CD4-positive, alpha-beta memory T cell (primary cell): ENCODE results near the gene MEPCE. TPM values are rescaled to one million over a fixed set of nuclear protein-coding genes. Genes with fewer than 3 reads are reported as not detected.

ENCODE experiments used
- CTCF ChIA-PET: fragments of 350-600 bp; sonication (Branson Sonifier 250); formaldehyde crosslinking; loops from one replicate; lab custom pipeline; 2021; ENCODE audit warnings: inconsistent platforms; ENCODE audit not compliant: partially characterized antibody; lab: Charles Lee
- POLR2A ChIA-PET: fragments of 350-600 bp; sonication (Branson Sonifier 250); formaldehyde crosslinking; loops from one replicate; lab custom pipeline; 2021; ENCODE audit not compliant: partially characterized antibody; lab: Charles Lee
- DNase-seq, 5 donors: peaks; one replicate each; pipeline versions ENCODE4 v3.0.0 to v3.0.0-alpha.2; 2020 to 2022; ENCODE audit warnings: mixed read lengths in 1 of 5
- H3K27ac ChIP-seq: one replicate; pipeline ENCODE4 v1.7.0; 2013; ENCODE audit warnings: low read depth, low read length
- H3K27me3 ChIP-seq: 2 replicates; pipeline ENCODE4 v1.7.0; 2013; ENCODE audit warnings: mild to moderate bottlenecking, low read length, moderate library complexity; ENCODE audit not compliant: insufficient read depth
- H3K36me3 ChIP-seq: 2 replicates; pipeline ENCODE4 v1.7.0; 2013; ENCODE audit warnings: mild to moderate bottlenecking, low read length, moderate library complexity; ENCODE audit not compliant: insufficient read depth
- H3K4me1 ChIP-seq: 2 replicates; pipeline ENCODE4 v1.7.0; 2013; ENCODE audit warnings: mild to moderate bottlenecking, low read length, moderate library complexity; ENCODE audit not compliant: insufficient read depth
- H3K4me3 ChIP-seq, 2 donors: one replicate each; pipeline ENCODE4 v1.7.0; 2013; ENCODE audit warnings: low read length in 2 of 2, mild to moderate bottlenecking in 1 of 2
- H3K9me3 ChIP-seq, 2 donors: one replicate each; pipeline ENCODE4 v1.7.0; 2013; ENCODE audit warnings: low read length in 2 of 2, control low read depth in 1 of 2; ENCODE audit not compliant: control insufficient read depth in 1 of 2
- H3K27ac Mint-ChIP-seq, 7 donors: one replicate each; pipeline ENCODE4 v1.8.0; 2020 to 2021; ENCODE audit warnings: mixed read lengths in 7 of 7, mild to moderate bottlenecking in 6 of 7, inconsistent platforms in 3 of 7, moderate library complexity in 3 of 7
- H3K27me3 Mint-ChIP-seq, 2 donors: one replicate each; pipeline ENCODE4 v1.8.0; 2020 to 2021; ENCODE audit warnings: mixed read lengths in 2 of 2
- H3K36me3 Mint-ChIP-seq, 2 donors: one replicate each; pipeline ENCODE4 v1.8.0; 2020 to 2021; ENCODE audit warnings: mixed read lengths in 2 of 2, inconsistent platforms in 1 of 2, mild to moderate bottlenecking in 1 of 2
- H3K4me1 Mint-ChIP-seq, 4 donors: one replicate each; pipeline ENCODE4 v1.8.0; 2020 to 2021; ENCODE audit warnings: mixed read lengths in 4 of 4, mild to moderate bottlenecking in 1 of 4
- H3K4me3 Mint-ChIP-seq, 8 donors: one replicate each; pipeline ENCODE4 v1.8.0; 2020 to 2021; ENCODE audit warnings: mixed read lengths in 8 of 8, mild to moderate bottlenecking in 7 of 8, moderate library complexity in 6 of 8, inconsistent platforms in 3 of 8
- H3K9me3 Mint-ChIP-seq, 8 donors: one replicate each; pipeline ENCODE4 v1.8.0; 2020 to 2021; ENCODE audit warnings: mixed read lengths in 8 of 8, mild to moderate bottlenecking in 5 of 8, inconsistent platforms in 3 of 8, moderate library complexity in 1 of 8
- intact Hi-C: fragments of 100-400 bp; cut with micrococcal nuclease; formaldehyde crosslinking; loops from one replicate; pipeline ENCODE4 v1.15.1; 2023
- polyA plus RNA-seq, 2 donors: library from polyadenylated mRNA; unstranded; fragments of 300-500 nt; fragmentation: Illumina TruSeq; gene quantifications; one replicate each; pipeline ENCODE4 v1.2.3, GENCODE V29; 2021
- total RNA-seq, 2 experiments: library from RNA; stranded (reverse); gene quantifications; one replicate each; pipeline ENCODE4 v1.2.3, GENCODE V29; 2021

The MEPCE gene
- total and polyA plus RNA-seq, 4 experiments from 2014 or later, result 7.9 to 58.8 (median 34.6) TPM

- CTCF ChIA-PET, result interaction anchor here (0.7 to 2.7 kb wide), 2 partner anchors 18 to 259 kb away, joined by 3 to 8 read pairs; no protein-coding TSS in a partner anchor
- intact Hi-C loops, result no loop called here
- Histone ChIP-seq H3K36me3 (peaks cover 22% of the 10 kb centered on the region), H3K27me3 (no peaks in the 10 kb centered on the region), H3K4me3 (no peak overlapping the region), H3K9me3 (no peaks in the 10 kb centered on the region), H3K4me1 (peaks cover 58% of the 10 kb centered on the region), H3K27ac (no peak overlapping the region)
- H3K4me1 Mint-ChIP-seq, result peaks cover 28 to 82% (median 49%) of the 10 kb centered on the region in 4 donors
- peaks cover 12 to 66% of the 10 kb centered on the region in 2 donors for H3K36me3 Mint-ChIP-seq
- H3K9me3 Mint-ChIP-seq, result peaks cover 0 to 14% (median 0%) of the 10 kb centered on the region in 8 donors
- H3K4me3 Mint-ChIP-seq, result peak overlapping the region in 7 of 8 donors; percentile 31 to 91 (median 57)
- peaks cover 0 to 5% of the 10 kb centered on the region in 2 donors for H3K27me3 Mint-ChIP-seq
- no peak for DNase-seq
- POLR2A ChIA-PET, result interaction anchor here (0.7 to 7.0 kb wide), 3 partner anchors 21 to 255 kb away, joined by 3 to 74 read pairs (median 3); partner anchors contain the start of genes FBXO24, GPC2, LRCH4 and STAG3
- H3K27ac Mint-ChIP-seq, result peak overlapping the region in 6 of 7 donors; percentile 61 to 99 (median 78)
Observed at GRCh38 chr7:100432621-100433275, 3.1 kb downstream of the MEPCE start.

GRCh38 chr7:100433276-100433591 is 3.6 kb downstream of the MEPCE start:
- Histone ChIP-seq H3K4me1 (peaks cover 54% of the 10 kb centered on the region), H3K36me3 (peaks cover 22% of the 10 kb centered on the region), H3K9me3 (no peaks in the 10 kb centered on the region), H3K27me3 (no peaks in the 10 kb centered on the region), H3K27ac (no peak overlapping the region), H3K4me3 (no peak overlapping the region)
- DNase-seq, result no peak
- CTCF ChIA-PET, result interaction anchor here (1.3 to 2.7 kb wide), 2 partner anchors 17 to 300 kb away, joined by 5 to 8 read pairs; no protein-coding TSS in a partner anchor
- intact Hi-C loops, result no loop called here
- H3K4me3 Mint-ChIP-seq, result peak overlapping the region in 6 of 8 donors; percentile 5 to 91 (median 64)
- H3K27ac Mint-ChIP-seq, result peak overlapping the region in 6 of 7 donors; percentile 53 to 99 (median 70)
- H3K27me3 Mint-ChIP-seq, result peaks cover 0 to 5% of the 10 kb centered on the region in 2 donors
- POLR2A ChIA-PET, result interaction anchor here (0.7 to 7.0 kb wide), 3 partner anchors 20 to 256 kb away, joined by 3 to 74 read pairs (median 3); partner anchors contain the start of genes FBXO24, GPC2, LRCH4 and STAG3
- H3K36me3 Mint-ChIP-seq, result peaks cover 12 to 64% of the 10 kb centered on the region in 2 donors
- H3K4me1 Mint-ChIP-seq, result peaks cover 26 to 77% (median 46%) of the 10 kb centered on the region in 4 donors
- peaks cover 0 to 14% (median 0%) of the 10 kb centered on the region in 8 donors for H3K9me3 Mint-ChIP-seq

- Mint-ChIP-seq H3K36me3 (peaks cover 12 to 59% of the 10 kb centered on the region in 2 donors), H3K27me3 (peaks cover 0 to 3% of the 10 kb centered on the region in 2 donors), H3K4me1 (peaks cover 26 to 72% (median 46%) of the 10 kb centered on the region in 4 donors), H3K4me3 (peak overlapping the region; percentile 85 to 91 (median 90)), H3K9me3 (peaks cover 0 to 11% (median 0%) of the 10 kb centered on the region in 8 donors), H3K27ac (peak overlapping the region; percentile 61 to 99 (median 94))
- Histone ChIP-seq H3K36me3 (peaks cover 22% of the 10 kb centered on the region), H3K4me3 (no peak overlapping the region), H3K9me3 (no peaks in the 10 kb centered on the region), H3K4me1 (peaks cover 54% of the 10 kb centered on the region), H3K27me3 (no peaks in the 10 kb centered on the region), H3K27ac (no peak overlapping the region)
- ChIA-PET CTCF (interaction anchor here (1.3 to 2.7 kb wide), 2 partner anchors 17 to 301 kb away, joined by 5 to 8 read pairs; no protein-coding TSS in a partner anchor), POLR2A (interaction anchor here (0.7 to 7.0 kb wide), 5 partner anchors 16 to 256 kb away, joined by 3 to 74 read pairs (median 10); partner anchors contain the start of genes FBXO24, GPC2, LRCH4 and STAG3)
- DNase-seq, result no peak
- intact Hi-C loops, result no loop called here
Observed at GRCh38 chr7:100433592-100434296, 4.1 kb downstream of the MEPCE start.

GRCh38 chr7:100434297-100435144 is 4.9 kb downstream of the MEPCE start:
- H3K9me3 Mint-ChIP-seq, result peaks cover 0 to 4% (median 0%) of the 10 kb centered on the region in 8 donors
- H3K4me3 Mint-ChIP-seq, result peak overlapping the region; percentile 85 to 91 (median 90)
- POLR2A ChIA-PET, result interaction anchor here (1.1 to 7.0 kb wide), 9 partner anchors 16 to 286 kb away, joined by 3 to 74 read pairs (median 6); partner anchors contain the start of genes FBXO24, LAMTOR4, LRCH4 and MOSPD3
- no peaks in the 10 kb centered on the region for H3K27me3 Mint-ChIP-seq
- H3K27ac Mint-ChIP-seq, result peak overlapping the region; percentile 81 to 99 (median 94)
- no peak for DNase-seq
- no peaks in the 10 kb centered on the region for H3K27me3 ChIP-seq
- H3K4me1 Mint-ChIP-seq, result peaks cover 26 to 64% (median 44%) of the 10 kb centered on the region in 4 donors
- H3K36me3 Mint-ChIP-seq, result peaks cover 12 to 51% of the 10 kb centered on the region in 2 donors
- H3K27ac ChIP-seq, result peak overlapping the region; percentile 92
- peaks cover 22% of the 10 kb centered on the region for H3K36me3 ChIP-seq
- peaks cover 54% of the 10 kb centered on the region for H3K4me1 ChIP-seq
- CTCF ChIA-PET, result interaction anchor here (0.6 to 2.7 kb wide), 6 partner anchors 16 to 301 kb away, joined by 3 to 8 read pairs (median 4); partner anchors contain the start of genes FBXO24 and LRCH4
- intact Hi-C loops, result no loop called here
- H3K4me3 ChIP-seq, result peak overlapping the region; percentile 78 to 95
- H3K9me3 ChIP-seq, result no peaks in the 10 kb centered on the region

GRCh38 chr7:100435401-100436304 is 6.0 kb downstream of the MEPCE start:
- Histone ChIP-seq H3K27me3 (no peaks in the 10 kb centered on the region), H3K9me3 (no peaks in the 10 kb centered on the region), H3K4me3 (peak overlapping the region; percentile 78 to 95), H3K27ac (peak overlapping the region; percentile 92), H3K36me3 (peaks cover 22% of the 10 kb centered on the region), H3K4me1 (peaks cover 49% of the 10 kb centered on the region)
- DNase-seq, result peak; percentile 46 to 58 (median 53)
- Mint-ChIP-seq H3K27ac (peak overlapping the region; percentile 81 to 99 (median 94)), H3K9me3 (peaks cover 0 to 1% (median 0%) of the 10 kb centered on the region in 8 donors), H3K4me3 (peak overlapping the region; percentile 85 to 95 (median 92)), H3K4me1 (peaks cover 24 to 55% (median 40%) of the 10 kb centered on the region in 4 donors), H3K27me3 (no peaks in the 10 kb centered on the region), H3K36me3 (peaks cover 12 to 45% of the 10 kb centered on the region in 2 donors)
- intact Hi-C loops, result loop anchor here (1.0 to 2.0 kb wide), 3 partner anchors 7 to 44 kb away; partner anchors contain the start of genes TSC22D4 and ZCWPW1
- ChIA-PET POLR2A (interaction anchor here (0.6 to 7.0 kb wide), 24 partner anchors 7 to 386 kb away, joined by 3 to 74 read pairs (median 6); partner anchors contain the start of genes FBXO24, LAMTOR4, LRCH4 and MEPCE), CTCF (interaction anchor here (0.6 to 2.7 kb wide), 6 partner anchors 15 to 256 kb away, joined by 3 to 8 read pairs (median 4); partner anchors contain the start of genes FBXO24 and LRCH4)
